ENCODE results near the gene HMGCS1. TPM values are rescaled to one million over a fixed set of nuclear protein-coding genes. Genes with fewer than 3 reads are reported as not detected.

Gene HMGCS1
- total and polyA plus RNA-seq, 2 of the 13 experiments (the other 11 are each of a cell fraction or from before 2014, with no cell fraction given) = 56.8 to 318 TPM

DNA sequence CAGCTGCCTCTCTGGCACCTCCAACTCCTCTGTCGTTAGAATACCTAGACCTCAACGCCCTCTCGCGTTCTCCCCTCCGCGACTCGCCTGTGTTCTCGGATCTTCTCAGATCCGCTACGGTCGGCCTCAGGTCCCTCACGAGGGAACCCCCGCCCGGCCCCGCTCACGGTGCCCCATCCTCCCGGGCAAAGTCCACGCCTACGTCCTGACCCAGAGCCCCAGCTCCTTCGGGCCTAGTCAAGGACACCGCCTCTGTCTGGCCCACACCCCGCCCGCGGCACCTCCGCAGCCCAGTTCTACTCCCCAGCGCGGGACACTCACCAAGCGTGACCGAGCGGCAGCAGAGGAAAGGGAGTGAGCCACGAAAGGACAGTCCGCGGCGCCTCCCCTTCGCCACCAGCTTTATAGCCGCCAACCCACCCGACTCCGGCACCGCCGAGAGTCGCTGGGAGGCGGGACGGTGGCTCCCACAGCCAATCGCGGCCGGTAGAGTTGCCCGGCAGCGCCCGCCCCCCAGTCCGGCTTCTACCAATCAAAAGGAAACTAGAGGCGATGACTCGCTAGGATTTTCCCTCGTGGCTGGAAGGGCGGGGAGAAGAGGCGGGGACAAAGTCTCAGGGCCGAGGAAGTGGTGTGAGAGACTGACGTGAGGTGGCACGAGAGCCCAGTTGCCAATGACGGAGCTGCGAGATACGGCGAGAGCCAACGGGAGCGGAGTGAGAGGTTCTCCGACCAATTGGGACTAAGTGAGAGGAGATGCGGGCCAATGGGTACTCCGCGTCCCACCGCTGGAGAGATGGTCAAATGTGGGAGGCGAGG is at the start of gene HMGCS1 (continued):
- TF ChIP-seq ATF4 (CRISPR knock-in tag; IDR thresholded peaks at IDR 0.05) = peak in 1 of 2 experiments; percentile 68; a peak in 2 of 4 replicates
- TF ChIP-seq MZF1 (CRISPR knock-in tag; IDR thresholded peaks at IDR 0.05; ENCODE audit: borderline replicate concordance) = no peak
- TF ChIP-seq, protein P1, sequence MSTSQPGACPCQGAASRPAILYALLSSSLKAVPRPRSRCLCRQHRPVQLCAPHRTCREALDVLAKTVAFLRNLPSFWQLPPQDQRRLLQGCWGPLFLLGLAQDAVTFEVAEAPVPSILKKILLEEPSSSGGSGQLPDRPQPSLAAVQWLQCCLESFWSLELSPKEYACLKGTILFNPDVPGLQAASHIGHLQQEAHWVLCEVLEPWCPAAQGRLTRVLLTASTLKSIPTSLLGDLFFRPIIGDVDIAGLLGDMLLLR (CRISPR knock-in tag; IDR thresholded peaks at IDR 0.05) = peak; percentile 22; the same call in 1 of the 2 replicates
- TF ChIP-seq MAFK (conservative IDR thresholded peaks at IDR 0.05 in 1 of 2, IDR thresholded peaks at IDR 0.05 in 1 of 2; ENCODE audit: low read length in 2 of 2) = no peak
- no peak for TF ChIP-seq ZSCAN12 (CRISPR knock-in tag; IDR thresholded peaks at IDR 0.05)
- 0 out of 2 replicates have a peak, but pooled peaks have one; percentile 94 for TF ChIP-seq CHCHD3 (CRISPR knock-in tag; IDR thresholded peaks at IDR 0.05)
- 0 out of 2 replicates have a peak, but pooled peaks have one; percentile 64 for TF ChIP-seq ZSCAN25 (CRISPR knock-in tag; IDR thresholded peaks at IDR 0.05)
- no peak for TF ChIP-seq TERF1 (CRISPR knock-in tag; IDR thresholded peaks at IDR 0.05)
- TF ChIP-seq, protein P2, sequence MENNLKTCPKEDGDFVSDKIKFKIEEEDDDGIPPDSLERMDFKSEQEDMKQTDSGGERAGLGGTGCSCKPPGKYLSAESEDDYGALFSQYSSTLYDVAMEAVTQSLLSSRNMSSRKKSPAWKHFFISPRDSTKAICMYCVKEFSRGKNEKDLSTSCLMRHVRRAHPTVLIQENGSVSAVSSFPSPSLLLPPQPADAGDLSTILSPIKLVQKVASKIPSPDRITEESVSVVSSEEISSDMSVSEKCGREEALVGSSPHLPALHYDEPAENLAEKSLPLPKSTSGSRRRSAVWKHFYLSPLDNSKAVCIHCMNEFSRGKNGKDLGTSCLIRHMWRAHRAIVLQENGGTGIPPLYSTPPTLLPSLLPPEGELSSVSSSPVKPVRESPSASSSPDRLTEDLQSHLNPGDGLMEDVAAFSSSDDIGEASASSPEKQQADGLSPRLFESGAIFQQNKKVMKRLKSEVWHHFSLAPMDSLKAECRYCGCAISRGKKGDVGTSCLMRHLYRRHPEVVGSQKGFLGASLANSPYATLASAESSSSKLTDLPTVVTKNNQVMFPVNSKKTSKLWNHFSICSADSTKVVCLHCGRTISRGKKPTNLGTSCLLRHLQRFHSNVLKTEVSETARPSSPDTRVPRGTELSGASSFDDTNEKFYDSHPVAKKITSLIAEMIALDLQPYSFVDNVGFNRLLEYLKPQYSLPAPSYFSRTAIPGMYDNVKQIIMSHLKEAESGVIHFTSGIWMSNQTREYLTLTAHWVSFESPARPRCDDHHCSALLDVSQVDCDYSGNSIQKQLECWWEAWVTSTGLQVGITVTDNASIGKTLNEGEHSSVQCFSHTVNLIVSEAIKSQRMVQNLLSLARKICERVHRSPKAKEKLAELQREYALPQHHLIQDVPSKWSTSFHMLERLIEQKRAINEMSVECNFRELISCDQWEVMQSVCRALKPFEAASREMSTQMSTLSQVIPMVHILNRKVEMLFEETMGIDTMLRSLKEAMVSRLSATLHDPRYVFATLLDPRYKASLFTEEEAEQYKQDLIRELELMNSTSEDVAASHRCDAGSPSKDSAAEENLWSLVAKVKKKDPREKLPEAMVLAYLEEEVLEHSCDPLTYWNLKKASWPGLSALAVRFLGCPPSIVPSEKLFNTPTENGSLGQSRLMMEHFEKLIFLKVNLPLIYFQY (CRISPR knock-in tag; IDR thresholded peaks at IDR 0.05; ENCODE audit: borderline replicate concordance) = peak; percentile 50; the same call in 1 of the 2 replicates
- TF ChIP-seq TFDP2 (CRISPR knock-in tag; IDR thresholded peaks at IDR 0.05) = peak; percentile 69; the same call in 1 of the 2 replicates
- TF ChIP-seq XRCC5 (optimal IDR thresholded peaks at IDR 0.05; ENCODE audit: low read length) = peak; percentile 65
- TF ChIP-seq RFX1 (IDR thresholded peaks at IDR 0.05) = no peak
- TF ChIP-seq HNRNPL (IDR thresholded peaks at IDR 0.05; ENCODE audit: low read depth, low read length) = peak; percentile 64; the same call in 1 of the 2 replicates
- TF ChIP-seq ZNF431 (CRISPR knock-in tag; IDR thresholded peaks at IDR 0.05; ENCODE audit: borderline replicate concordance, low read depth) = no peak; the same call in 1 of the 2 replicates
- TF ChIP-seq GATA4 (IDR thresholded peaks at IDR 0.05; ENCODE audit: borderline replicate concordance, low read depth) = peak; percentile 65; the same call in 1 of the 2 replicates
- 0 out of 2 replicates have a peak, but pooled peaks have one; percentile 25 for TF ChIP-seq RAD21 (CRISPR knock-in tag; IDR thresholded peaks at IDR 0.05)
- TF ChIP-seq SMAD1 (CRISPR knock-in tag; IDR thresholded peaks at IDR 0.05; ENCODE audit: borderline replicate concordance, low read depth) = no peak
- TF ChIP-seq, protein P3, sequence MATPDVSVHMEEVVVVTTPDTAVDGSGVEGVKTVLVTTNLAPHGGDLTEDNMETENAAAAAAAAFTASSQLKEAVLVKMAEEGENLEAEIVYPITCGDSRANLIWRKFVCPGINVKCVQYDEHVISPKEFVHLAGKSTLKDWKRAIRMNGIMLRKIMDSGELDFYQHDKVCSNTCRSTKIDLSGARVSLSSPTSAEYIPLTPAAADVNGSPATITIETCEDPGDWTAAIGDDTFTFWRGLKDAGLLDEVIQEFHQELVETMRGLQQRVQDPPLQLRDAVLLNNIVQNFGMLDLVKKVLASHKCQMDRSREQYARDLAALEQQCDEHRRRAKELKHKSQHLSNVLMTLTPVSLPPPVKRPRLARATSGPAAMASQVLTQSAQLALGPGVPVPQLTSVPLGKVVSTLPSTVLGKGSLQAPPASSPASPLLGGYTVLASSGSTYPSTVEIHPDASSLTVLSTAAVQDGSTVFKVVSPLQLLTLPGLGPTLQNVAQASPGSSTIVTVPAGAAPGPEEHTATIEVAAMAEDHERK (CRISPR knock-in tag; IDR thresholded peaks at IDR 0.05; ENCODE audit: low read depth) = no peak
